GM12878 (cell line): Measurements from ENCODE around the gene MSH3. TPM values are rescaled to one million over a fixed set of nuclear protein-coding genes. Genes with fewer than 3 reads are reported as not detected.
"Not testable (repeated sequence)": the region's sequence is repeated elsewhere in the genome, so short reads cannot be mapped to it uniquely, and the experiment has no call there.

ENCODE experiments used
- ATAC-seq: fragments of 200-7000 bp; cut with Tn5 transposase; 3 replicates; pipeline ENCODE4 v1.9.1; 2020; ENCODE audit warnings: mild to moderate bottlenecking, moderate library complexity
- BruUV-seq: library from RNA; stranded (reverse); fragments of 400-500 nt; replicated peaks from 2 replicates; lab custom pipeline; 2021; lab: Mats Ljungman, UMichigan
- CTCF ChIA-PET: fragments of 300-600 bp; sonication (Branson Sonifier 250); formaldehyde crosslinking; extraction: SDS; loops from one replicate; lab custom pipeline; 2021; ENCODE audit warnings: inconsistent platforms; lab: Yijun Ruan, JAX
- POLR2A ChIA-PET: fragments of 350-600 bp; formaldehyde crosslinking; extraction: SDS; loops from one replicate; lab custom pipeline; 2021; ENCODE audit warnings: inconsistent platforms; lab: Charles Lee
- RAD21 ChIA-PET: fragments of 300-600 bp; sonication (Branson Sonifier 250); formaldehyde crosslinking; loops from one replicate; lab custom pipeline; 2023; ENCODE audit warnings: antibody characterized with exemption; ENCODE audit not compliant: unreplicated experiment; lab: Charles Lee
- SMC1A ChIA-PET: fragments of 300-600 bp; sonication (Branson Sonifier 250); formaldehyde crosslinking; loops from one replicate; lab custom pipeline; 2023; ENCODE audit not compliant: unreplicated experiment, uncharacterized antibody; lab: Charles Lee
- DNase-seq: peaks from one replicate; pipeline ENCODE4 v3.0.0-alpha.2; 2011; ENCODE audit warnings: low read depth, low spot score
- FAIRE-seq: peaks from 3 replicates; lab custom pipeline; 2011; peaks lifted over from hg19 to GRCh38; lab: Jason Lieb, UNC
- H2AFZ ChIP-seq: 2 replicates; pipeline ENCODE4 v1.6.0; 2011; ENCODE audit warnings: low read depth, low read length, control low read depth; ENCODE audit not compliant: control insufficient read depth
- H3K27ac ChIP-seq: 2 replicates; pipeline ENCODE4 v1.5.1; 2011; ENCODE audit warnings: control low read depth; ENCODE audit not compliant: control insufficient read depth, insufficient read depth
- H3K27me3 ChIP-seq, 2 experiments: replicated peaks in 1 of 2; 2 replicates each; pipeline versions ENCODE4 v1.6.0 to v1.6.1; 2011; ENCODE audit warnings: low read length in 1 of 2; ENCODE audit not compliant: control insufficient read depth in 2 of 2, insufficient read depth in 2 of 2
- H3K36me3 ChIP-seq, 2 experiments: 2 replicates each; pipeline ENCODE4 v1.5.1; 2011; ENCODE audit warnings: low read length in 1 of 2; ENCODE audit not compliant: control insufficient read depth in 2 of 2, insufficient read depth in 2 of 2
- H3K4me1 ChIP-seq: 2 replicates; pipeline ENCODE4 v1.6.1; 2011; ENCODE audit warnings: mild to moderate bottlenecking, low read length, moderate library complexity, mixed read lengths; ENCODE audit not compliant: control insufficient read depth, insufficient read depth
- H3K4me2 ChIP-seq: 2 replicates; pipeline ENCODE4 v1.6.0; 2011; ENCODE audit warnings: control low read depth; ENCODE audit not compliant: control insufficient read depth, insufficient read depth
- H3K4me3 ChIP-seq: fragments of 200-600 bp; sonication (generic); 2 replicates; pipeline ENCODE4 v1.5.1; 2016
- H3K79me2 ChIP-seq: 2 replicates; pipeline ENCODE4 v1.6.0; 2011; ENCODE audit warnings: low read length; ENCODE audit not compliant: control insufficient read depth, insufficient read depth
- H3K9ac ChIP-seq: 2 replicates; pipeline ENCODE4 v1.8.0; 2011; ENCODE audit warnings: low read length, control low read depth, mixed read lengths; ENCODE audit not compliant: control insufficient read depth, insufficient read depth
- H3K9me3 ChIP-seq: replicated peaks from 3 replicates; pipeline ENCODE4 v1.5.1; 2011; ENCODE audit warnings: mild to moderate bottlenecking, low read length; ENCODE audit not compliant: control insufficient read depth, insufficient read depth
- H4K20me1 ChIP-seq: 2 replicates; pipeline ENCODE4 v1.6.0; 2011; ENCODE audit not compliant: control insufficient read depth, insufficient read depth
- ELK1 ChIP-seq: IDR thresholded peaks from 2 replicates; pipeline ENCODE4 v1.6.1; 2012; ENCODE audit warnings: low read depth, low read length, improper control_type of control experiment
- FOXK2 ChIP-seq: fragments of 450-650 bp; IDR thresholded peaks from 2 replicates; pipeline ENCODE4 v1.6.1; 2017; ENCODE audit warnings: mild to moderate bottlenecking, moderate library complexity
- FOXM1 ChIP-seq: IDR thresholded peaks from 2 replicates; pipeline ENCODE4 v1.6.1; 2012; ENCODE audit warnings: low read depth, mild to moderate bottlenecking, inconsistent platforms, low read length, moderate library complexity
- JUNB ChIP-seq: IDR thresholded peaks from 2 replicates; pipeline ENCODE4 v1.6.1; 2016; ENCODE audit warnings: antibody characterized with exemption, mild to moderate bottlenecking
- NR2C1 ChIP-seq: fragments of 450-650 bp; IDR thresholded peaks from 2 replicates; pipeline ENCODE4 v1.6.1; 2017; ENCODE audit warnings: antibody characterized with exemption, mild to moderate bottlenecking, moderate library complexity
- POLR2AphosphoS5 ChIP-seq: IDR thresholded peaks from 2 replicates; pipeline ENCODE4 v1.6.1; 2011; ENCODE audit warnings: mild to moderate bottlenecking, low read length, inconsistent platforms
- STAT1 ChIP-seq: fragments of 450-650 bp; conservative IDR thresholded peaks from 2 replicates; pipeline ENCODE4 v1.6.1; 2014; ENCODE audit warnings: antibody characterized with exemption, mild to moderate bottlenecking
- SUPT20H ChIP-seq: IDR thresholded peaks from 2 replicates; pipeline ENCODE4 v1.6.1; 2011; ENCODE audit warnings: low read depth, mild to moderate bottlenecking, low read length, moderate library complexity, borderline replicate concordance; ENCODE audit not compliant: control insufficient read depth
- TCF3 ChIP-seq: IDR thresholded peaks from 2 replicates; pipeline ENCODE4 v1.6.1; 2012; ENCODE audit warnings: low read depth, mild to moderate bottlenecking, low read length, borderline replicate concordance; ENCODE audit not compliant: insufficient read depth
- WGBS: methylation state at CpG from one replicate; pipeline ENCODE4 v1.1.6; 2016; ENCODE audit warnings: low lambda C conversion rate; ENCODE audit not compliant: insufficient replicate concordance, insufficient coverage; ENCODE audit errors: missing lambda C conversion rate; 5-methylcytosine and 5-hydroxymethylcytosine counted together
- in situ Hi-C: fragments of 300-500 bp; cut with MboI; formaldehyde crosslinking; loops from 9 replicates; pipeline ENCODE4 v1.14.3; 2018; ENCODE audit warnings: mixed read lengths
- intact Hi-C: fragments of 100-400 bp; cut with micrococcal nuclease; formaldehyde crosslinking; loops from one replicate; pipeline ENCODE4 v1.14.2; 2022; ENCODE audit not compliant: unreplicated experiment
- polyA plus RNA-seq, 11 experiments: library from polyadenylated mRNA; depleted of rRNA in 4 of 11; unstranded in 6 of 11; stranded (reverse) in 5 of 11; fragments of >200 nt; fragmentation: Nextera tagmentation in 4 of 11; fragmentation: Illumina TruSeq in 1 of 11; extraction: Ambion mirVana in 4 of 11; extraction: Trizol in 1 of 11; gene quantifications; 1 replicate in 1 of 11; 2 replicates in 10 of 11; pipeline versions ENCODE4 v1.2.1 to v1.2.3, GENCODE V29; 2011 to 2016; ENCODE audit warnings: inconsistent platforms in 2 of 11, missing spikeins in 2 of 11, low read depth in 1 of 11
- total RNA-seq, 4 experiments: library from RNA; depleted of rRNA in 3 of 4; stranded (reverse); fragments of >200 nt in 3 of 4; fragmentation: Illumina TruSeq in 1 of 4; extraction: Trizol in 1 of 4; gene quantifications; 2 replicates each; pipeline versions ENCODE4 v1.2.1 to v1.2.3, GENCODE V29; 2013 to 2021

MSH3 gene
- total and polyA plus RNA-seq, 10 of the 15 experiments (the other 5 are each of a cell fraction or from before 2014, with no cell fraction given), result 4.7 to 17.5 (median 12.2) TPM

GRCh38 chr5:80739898-80740297 lies 85.4 kb downstream of the MSH3 start:
- Histone ChIP-seq H3K9ac (no peak overlapping the region), H2AFZ (no peak overlapping the region), H3K36me3 (peaks cover 5 to 7% of the 10 kb centered on the region in 2 experiments; a peak in 3 of 4 replicates), H3K79me2 (no peaks in the 10 kb centered on the region), H3K27ac (no peak overlapping the region), H3K27me3 (no peaks in the 10 kb centered on the region), H4K20me1 (no peaks in the 10 kb centered on the region), H3K4me2 (no peak overlapping the region), H3K9me3 (no peaks in the 10 kb centered on the region), H3K4me3 (no peak overlapping the region), H3K4me1 (no peaks in the 10 kb centered on the region)
- POLR2A ChIA-PET, result no interaction called here
- SMC1A ChIA-PET, result interaction anchor here (0.7 to 1.8 kb wide), 4 partner anchors 8 to 287 kb away, joined by 3 to 7 read pairs (median 3); no protein-coding TSS in a partner anchor
- RAD21 ChIA-PET, result no interaction called here
- BruUV-seq, result no TSS peak
- in situ Hi-C loops (no loop called here), intact Hi-C loops (no loop called here)
- DNase-seq, result no peak
- no peak for ATAC-seq
- TF ChIP-seq STAT1, result no peak
- TF ChIP-seq FOXK2, result no peak
- no peak for TF ChIP-seq TCF3
- TF ChIP-seq SUPT20H, result no peak
- no peak for TF ChIP-seq POLR2AphosphoS5
- no peak for TF ChIP-seq ELK1
- no peak for TF ChIP-seq FOXM1
- no peak for TF ChIP-seq NR2C1
- TF ChIP-seq JUNB, result no peak
- CTCF ChIA-PET, result interaction anchor here (1.0 kb wide), 1 partner anchor 200 kb away, joined by 3 read pairs; no protein-coding TSS in a partner anchor
- FAIRE-seq, result no peak
- 92% methylated on average over 2 of the region's 2 CpGs for WGBS

- 91% methylated on average over 12 of the region's 12 CpGs for WGBS
- ATAC-seq, H3K79me2 ChIP-seq, BruUV-seq, in situ Hi-C loops, H3K4me1 ChIP-seq, H3K27me3 ChIP-seq, RAD21 ChIA-PET, intact Hi-C loops, DNase-seq, H3K9me3 ChIP-seq, CTCF ChIA-PET, POLR2A ChIA-PET, H3K4me3 ChIP-seq, FAIRE-seq, H3K9ac ChIP-seq, H3K27ac ChIP-seq, H3K36me3 ChIP-seq, H3K4me2 ChIP-seq, H2AFZ ChIP-seq, H4K20me1 ChIP-seq: not testable (repeated sequence)
- SMC1A ChIA-PET, result interaction anchor here (1.2 to 1.8 kb wide), 2 partner anchors 15 to 26 kb away, joined by 3 to 7 read pairs; no protein-coding TSS in a partner anchor
Observed at GRCh38 chr5:80740488-80740887, 86.0 kb downstream of the MSH3 start.
